Type B pancreatic cell (in vitro differentiated cells): ENCODE data around the gene CDK8. TPM values are rescaled to one million over a fixed set of nuclear protein-coding genes. Genes with fewer than 3 reads are reported as not detected.
A peak's percentile ranks its signal among the peaks of the same experiment; 100 is the strongest.

Experiments used
- DNase-seq: peaks from one replicate; pipeline ENCODE4 v3.0.0; 2021; ENCODE audit warnings: mixed read lengths; ENCODE audit not compliant: unreplicated experiment; ENCODE audit errors: extremely low spot score
- H3K27ac Mint-ChIP-seq: 2 replicates; pipeline ENCODE4 v1.8.0; 2021; ENCODE audit warnings: mild to moderate bottlenecking, mixed read lengths
- H3K27me3 Mint-ChIP-seq: 2 replicates; pipeline ENCODE4 v1.8.0; 2021; ENCODE audit warnings: mixed read lengths
- H3K36me3 Mint-ChIP-seq: 2 replicates; pipeline ENCODE4 v1.8.0; 2021; ENCODE audit warnings: mixed read lengths
- H3K4me1 Mint-ChIP-seq: one replicate; pipeline ENCODE4 v1.8.0; 2021; ENCODE audit warnings: mixed read lengths; ENCODE audit not compliant: unreplicated experiment
- H3K4me3 Mint-ChIP-seq: 2 replicates; pipeline ENCODE4 v1.8.0; 2021; ENCODE audit warnings: mild to moderate bottlenecking, mixed read lengths
- H3K9me3 Mint-ChIP-seq: 2 replicates; pipeline ENCODE4 v1.8.0; 2021; ENCODE audit warnings: mixed read lengths
- CTCF ChIP-seq: fragments of 200-600 bp; sonication (generic); conservative IDR thresholded peaks from 2 replicates; pipeline ENCODE4 v1.5.0; 2021; ENCODE audit warnings: antibody characterized with exemption, mild to moderate bottlenecking
- total RNA-seq: library from RNA; stranded (reverse); gene quantifications from 2 replicates; pipeline ENCODE4 v1.2.1, GENCODE V29; 2021; ENCODE audit warnings: low replicate concordance

CDK8 gene
- total RNA-seq, 1 donor from 2014 or later: 26.3 TPM

- DNase-seq: no peak
- no peaks in the 10 kb centered on the region for H3K9me3 Mint-ChIP-seq
- no peak for TF ChIP-seq CTCF
- H3K4me1 Mint-ChIP-seq: peaks cover 25% of the 10 kb centered on the region
- no peaks in the 10 kb centered on the region for H3K36me3 Mint-ChIP-seq
- H3K4me3 Mint-ChIP-seq: peak overlapping the region; percentile 98
- peak overlapping the region; percentile 93 for H3K27ac Mint-ChIP-seq
- peaks cover 6% of the 10 kb centered on the region for H3K27me3 Mint-ChIP-seq
These were observed 605 bp upstream of the CDK8 start for GRCh38 chr13:26253262-26253786.

- Mint-ChIP-seq H3K4me3 (peak overlapping the region; percentile 95), H3K36me3 (no peaks in the 10 kb centered on the region), H3K27ac (peak overlapping the region; percentile 91), H3K27me3 (peaks cover 6% of the 10 kb centered on the region), H3K9me3 (no peaks in the 10 kb centered on the region), H3K4me1 (peaks cover 26% of the 10 kb centered on the region)
- no peak for DNase-seq
- TF ChIP-seq CTCF: no peak
These were observed 718 bp downstream of the CDK8 start for GRCh38 chr13:26254583-26255111.

- Mint-ChIP-seq H3K9me3 (no peaks in the 10 kb centered on the region), H3K4me1 (peaks cover 31% of the 10 kb centered on the region), H3K27ac (peak overlapping the region; percentile 91), H3K27me3 (peaks cover 6% of the 10 kb centered on the region), H3K36me3 (no peaks in the 10 kb centered on the region), H3K4me3 (peak overlapping the region; percentile 95)
- no peak for TF ChIP-seq CTCF
- DNase-seq: no peak
These were observed 1.2 kb downstream of the CDK8 start for GRCh38 chr13:26255115-26255514.

- H3K27me3 Mint-ChIP-seq: peaks cover 5% of the 10 kb centered on the region
- H3K4me3 Mint-ChIP-seq: peak overlapping the region; percentile 95
- H3K4me1 Mint-ChIP-seq: peaks cover 37% of the 10 kb centered on the region
- H3K9me3 Mint-ChIP-seq: no peaks in the 10 kb centered on the region
- DNase-seq: no peak
- peak; percentile 66 for TF ChIP-seq CTCF
- no peaks in the 10 kb centered on the region for H3K36me3 Mint-ChIP-seq
- no peak overlapping the region for H3K27ac Mint-ChIP-seq
These were observed 1.9 kb downstream of the CDK8 start for GRCh38 chr13:26255691-26256277.

DNA sequence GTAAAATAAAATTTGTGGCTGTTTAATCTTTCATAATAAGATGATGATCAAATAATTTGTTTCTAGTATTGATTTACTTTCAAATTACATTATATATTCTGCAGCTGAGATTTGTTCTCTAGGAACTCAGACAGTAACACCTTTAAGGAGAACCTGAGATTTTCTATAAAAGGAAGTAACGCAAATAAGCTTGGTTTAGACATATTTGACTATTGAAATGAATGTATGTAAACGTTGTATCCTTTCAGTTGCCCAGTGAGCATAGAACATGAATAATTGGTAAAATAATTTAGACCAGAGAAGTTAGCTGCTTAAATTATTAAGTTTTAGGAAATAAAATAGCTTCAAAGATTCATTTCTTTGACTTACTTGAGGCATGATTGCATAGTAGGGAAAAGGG is 3.1 kb downstream of the CDK8 start:
- DNase-seq: no peak
- Mint-ChIP-seq H3K27me3 (no peaks in the 10 kb centered on the region), H3K4me3 (peak overlapping the region; percentile 40), H3K4me1 (peaks cover 38% of the 10 kb centered on the region), H3K27ac (no peak overlapping the region), H3K9me3 (no peaks in the 10 kb centered on the region), H3K36me3 (no peaks in the 10 kb centered on the region)
- TF ChIP-seq CTCF: no peak
